H9 (cell line): ENCODE measurements around the gene PIP4K2A. TPM values are rescaled to one million over a fixed set of nuclear protein-coding genes. Genes with fewer than 3 reads are reported as not detected.

Source experiments
- DNase-seq: peaks from one replicate; pipeline ENCODE4 v3.0.0-alpha.2; 2017
- H2AFZ ChIP-seq: one replicate; pipeline ENCODE4 v1.6.1; 2013; ENCODE audit warnings: mild to moderate bottlenecking, low read length, control low read depth, moderate library complexity
- H2AK5ac ChIP-seq: 2 replicates; pipeline ENCODE4 v1.6.1; 2013; ENCODE audit warnings: low read length, control low read depth, mixed read lengths; ENCODE audit not compliant: insufficient read length
- H2BK120ac ChIP-seq: one replicate; pipeline ENCODE4 v1.6.1; 2013; ENCODE audit warnings: low read depth, mild to moderate bottlenecking, low read length, control low read depth, inconsistent platforms; ENCODE audit not compliant: poor library complexity, severe bottlenecking
- H2BK12ac ChIP-seq: 2 replicates; pipeline ENCODE4 v1.6.1; 2013; ENCODE audit warnings: low read length, control low read depth, mixed read lengths, low read depth; ENCODE audit not compliant: insufficient read length
- H2BK15ac ChIP-seq: 2 replicates; pipeline ENCODE4 v1.6.1; 2013; ENCODE audit warnings: low read depth, low read length, control low read depth
- H2BK20ac ChIP-seq: one replicate; pipeline ENCODE4 v1.6.1; 2013; ENCODE audit warnings: low read depth, mild to moderate bottlenecking, low read length, control low read depth, inconsistent platforms; ENCODE audit not compliant: poor library complexity, severe bottlenecking
- H2BK5ac ChIP-seq: 2 replicates; pipeline ENCODE4 v1.6.1; 2013; ENCODE audit warnings: low read length, control low read depth, mixed read lengths; ENCODE audit not compliant: insufficient read length
- H3K14ac ChIP-seq: 2 replicates; pipeline ENCODE4 v1.6.1; 2013; ENCODE audit warnings: low read length, control low read depth; ENCODE audit not compliant: insufficient read depth
- H3K18ac ChIP-seq: 2 replicates; pipeline ENCODE4 v1.6.1; 2013; ENCODE audit warnings: low read depth, mild to moderate bottlenecking, mixed read lengths, low read length, control low read depth; ENCODE audit not compliant: insufficient read length
- H3K23ac ChIP-seq: 2 replicates; pipeline ENCODE4 v1.6.1; 2013; ENCODE audit warnings: low read length, control low read depth, mixed read lengths, low read depth; ENCODE audit not compliant: insufficient read length
- H3K23me2 ChIP-seq: 2 replicates; pipeline ENCODE4 v1.6.1; 2013; ENCODE audit warnings: low read depth, mild to moderate bottlenecking, mixed read lengths, low read length, control low read depth; ENCODE audit not compliant: insufficient read length, poor library complexity, severe bottlenecking
- H3K27ac ChIP-seq: 2 replicates; pipeline ENCODE4 v1.5.1; 2013; ENCODE audit warnings: low read length, control low read depth, mixed read lengths, low read depth; ENCODE audit not compliant: insufficient read length
- H3K27me3 ChIP-seq: 2 replicates; pipeline ENCODE4 v1.6.1; 2013; ENCODE audit warnings: low read length, control low read depth, inconsistent platforms; ENCODE audit not compliant: insufficient read depth
- H3K4ac ChIP-seq: 2 replicates; pipeline ENCODE4 v1.6.1; 2013; ENCODE audit warnings: low read depth, mild to moderate bottlenecking, control low read depth, inconsistent platforms, low read length, moderate library complexity
- H3K4me1 ChIP-seq: 2 replicates; pipeline ENCODE4 v1.6.1; 2013; ENCODE audit warnings: low read length, control low read depth, inconsistent platforms; ENCODE audit not compliant: insufficient read depth
- H3K4me2 ChIP-seq: 2 replicates; pipeline ENCODE4 v1.6.1; 2013; ENCODE audit warnings: low read length, control low read depth, mixed read lengths; ENCODE audit not compliant: insufficient read length, insufficient read depth
- H3K56ac ChIP-seq: 2 replicates; pipeline ENCODE4 v1.6.1; 2013; ENCODE audit warnings: low read depth, mild to moderate bottlenecking, mixed read lengths, low read length, control low read depth; ENCODE audit not compliant: insufficient read length
- H3K79me1 ChIP-seq: 2 replicates; pipeline ENCODE4 v1.6.1; 2013; ENCODE audit warnings: low read depth, mild to moderate bottlenecking, moderate library complexity, low read length, control low read depth, inconsistent platforms; ENCODE audit not compliant: insufficient read depth, poor library complexity, severe bottlenecking
- H3K79me2 ChIP-seq: 2 replicates; pipeline ENCODE4 v1.6.1; 2013; ENCODE audit warnings: low read length, control low read depth, inconsistent platforms; ENCODE audit not compliant: insufficient read depth
- H3K9ac ChIP-seq: 2 replicates; pipeline ENCODE4 v1.6.1; 2013; ENCODE audit warnings: low read length, control low read depth, mixed read lengths; ENCODE audit not compliant: insufficient read length; ENCODE audit errors: extremely low read depth
- H3K9me3 ChIP-seq: one replicate; pipeline ENCODE4 v1.6.1; 2013; ENCODE audit warnings: low read depth, low read length, inconsistent platforms; ENCODE audit not compliant: control insufficient read depth
- H3T11ph ChIP-seq: one replicate; pipeline ENCODE4 v1.6.1; 2013; ENCODE audit warnings: mild to moderate bottlenecking, low read length, control low read depth, inconsistent platforms
- H4K20me1 ChIP-seq: one replicate; pipeline ENCODE4 v1.6.1; 2013; ENCODE audit not compliant: control insufficient read depth, insufficient read length, insufficient read depth
- H4K5ac ChIP-seq: 2 replicates; pipeline ENCODE4 v1.6.1; 2013; ENCODE audit warnings: low read depth, mild to moderate bottlenecking, mixed read lengths, low read length, control low read depth; ENCODE audit not compliant: insufficient read length
- H4K8ac ChIP-seq: replicated peaks from 2 replicates; pipeline ENCODE4 v1.6.1; 2013; ENCODE audit warnings: low read length, control low read depth, mixed read lengths, low read depth; ENCODE audit not compliant: insufficient read length
- H4K91ac ChIP-seq: 2 replicates; pipeline ENCODE4 v1.6.1; 2013; ENCODE audit warnings: low read depth, mild to moderate bottlenecking, moderate library complexity, mixed read lengths, low read length, control low read depth; ENCODE audit not compliant: insufficient read length
- H3K27ac Mint-ChIP-seq, 3 experiments: 2 replicates in 2 of 3; 3 replicates in 1 of 3; pipeline ENCODE4 v1.8.0; 2020 to 2021; ENCODE audit warnings: mixed read lengths in 3 of 3, mild to moderate bottlenecking in 1 of 3, moderate library complexity in 1 of 3
- H3K27me3 Mint-ChIP-seq: 2 replicates; pipeline ENCODE4 v1.8.0; 2021; ENCODE audit warnings: low read depth, mild to moderate bottlenecking, moderate library complexity, mixed read lengths
- H3K36me3 Mint-ChIP-seq, 3 experiments: 2 replicates in 2 of 3; 3 replicates in 1 of 3; pipeline ENCODE4 v1.8.0; 2020 to 2021; ENCODE audit warnings: low read depth in 3 of 3, mixed read lengths in 3 of 3; ENCODE audit not compliant: insufficient read depth in 1 of 3
- H3K4me1 Mint-ChIP-seq, 2 experiments: 2 replicates each; pipeline ENCODE4 v1.8.0; 2020; ENCODE audit warnings: mixed read lengths in 2 of 2
- H3K4me3 Mint-ChIP-seq, 2 experiments: 2 replicates in 1 of 2; 3 replicates in 1 of 2; pipeline ENCODE4 v1.8.0; 2020 to 2021; ENCODE audit warnings: mild to moderate bottlenecking in 2 of 2, mixed read lengths in 2 of 2, moderate library complexity in 1 of 2
- H3K9me3 Mint-ChIP-seq, 2 experiments: 2 replicates in 1 of 2; 3 replicates in 1 of 2; pipeline ENCODE4 v1.8.0; 2020; ENCODE audit warnings: mild to moderate bottlenecking in 2 of 2, mixed read lengths in 2 of 2, moderate library complexity in 1 of 2
- WGBS: extraction: QIAGEN DNeasy Blood & Tissue Kit; methylation state at CpG from one replicate; pipeline ENCODE4 v1.1.7; 2013; ENCODE audit warnings: missing lambda C conversion rate, low lambda C conversion rate, mixed read lengths; ENCODE audit not compliant: insufficient read length; ENCODE audit errors: extremely low coverage; 5-methylcytosine and 5-hydroxymethylcytosine counted together
- total RNA-seq: library from RNA; stranded (reverse); gene quantifications from 2 replicates; pipeline ENCODE4 v1.2.1, GENCODE V29; 2021
- TF ChIP-seq, protein P1 (sequence below): fragments of 200-600 bp; sonication (generic); conservative IDR thresholded peaks from 3 replicates; pipeline ENCODE4 v1.8.0; 2021; ENCODE audit warnings: antibody characterized with exemption, mild to moderate bottlenecking

The PIP4K2A gene
- total RNA-seq, 1 experiment from 2014 or later = 33.6 TPM

- no CpG with 5 or more reads among the region's 3 CpGs for WGBS
- Histone ChIP-seq H3K56ac (no peak overlapping the region), H3K4me1 (no peaks in the 10 kb centered on the region), H2BK12ac (no peak overlapping the region), H2BK5ac (no peak overlapping the region), H2BK20ac (no peak overlapping the region), H3K4ac (no peak overlapping the region), H3K18ac (no peak overlapping the region), H3K79me1 (no peaks in the 10 kb centered on the region), H3K23ac (no peak overlapping the region), H3K23me2 (no peaks in the 10 kb centered on the region), H3K14ac (no peak overlapping the region), H2BK15ac (no peak overlapping the region), H3K27ac (no peak overlapping the region), H2AFZ (no peak overlapping the region), H4K5ac (no peak overlapping the region), H3K27me3 (no peaks in the 10 kb centered on the region), H3K4me2 (no peak overlapping the region), H4K8ac (no peak overlapping the region), H3K9me3 (no peaks in the 10 kb centered on the region), H4K91ac (no peak overlapping the region), H2AK5ac (no peak overlapping the region), H3T11ph (no peak overlapping the region), H3K9ac (no peak overlapping the region), H2BK120ac (no peak overlapping the region), H4K20me1 (peaks cover 4% of the 10 kb centered on the region), H3K79me2 (no peaks in the 10 kb centered on the region)
- Mint-ChIP-seq H3K9me3 (no peaks in the 10 kb centered on the region), H3K36me3 (no peaks in the 10 kb centered on the region), H3K27me3 (peaks cover 24% of the 10 kb centered on the region), H3K4me1 (no peaks in the 10 kb centered on the region), H3K27ac (no peak overlapping the region), H3K4me3 (no peak overlapping the region)
- DNase-seq = no peak
- TF ChIP-seq, protein P1, sequence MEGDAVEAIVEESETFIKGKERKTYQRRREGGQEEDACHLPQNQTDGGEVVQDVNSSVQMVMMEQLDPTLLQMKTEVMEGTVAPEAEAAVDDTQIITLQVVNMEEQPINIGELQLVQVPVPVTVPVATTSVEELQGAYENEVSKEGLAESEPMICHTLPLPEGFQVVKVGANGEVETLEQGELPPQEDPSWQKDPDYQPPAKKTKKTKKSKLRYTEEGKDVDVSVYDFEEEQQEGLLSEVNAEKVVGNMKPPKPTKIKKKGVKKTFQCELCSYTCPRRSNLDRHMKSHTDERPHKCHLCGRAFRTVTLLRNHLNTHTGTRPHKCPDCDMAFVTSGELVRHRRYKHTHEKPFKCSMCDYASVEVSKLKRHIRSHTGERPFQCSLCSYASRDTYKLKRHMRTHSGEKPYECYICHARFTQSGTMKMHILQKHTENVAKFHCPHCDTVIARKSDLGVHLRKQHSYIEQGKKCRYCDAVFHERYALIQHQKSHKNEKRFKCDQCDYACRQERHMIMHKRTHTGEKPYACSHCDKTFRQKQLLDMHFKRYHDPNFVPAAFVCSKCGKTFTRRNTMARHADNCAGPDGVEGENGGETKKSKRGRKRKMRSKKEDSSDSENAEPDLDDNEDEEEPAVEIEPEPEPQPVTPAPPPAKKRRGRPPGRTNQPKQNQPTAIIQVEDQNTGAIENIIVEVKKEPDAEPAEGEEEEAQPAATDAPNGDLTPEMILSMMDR = no peak
These were observed 220.4 kb downstream of the PIP4K2A start for GRCh38 chr10:22494007-22494406.
